ENCODE measurements around the gene LRP1B. TPM values are rescaled to one million over a fixed set of nuclear protein-coding genes. Genes with fewer than 3 reads are reported as not detected.

The LRP1B gene
- total and polyA plus RNA-seq, 2 donors (not counting 1 experiment from before 2014, with no cell fraction given): not detected

DNA sequence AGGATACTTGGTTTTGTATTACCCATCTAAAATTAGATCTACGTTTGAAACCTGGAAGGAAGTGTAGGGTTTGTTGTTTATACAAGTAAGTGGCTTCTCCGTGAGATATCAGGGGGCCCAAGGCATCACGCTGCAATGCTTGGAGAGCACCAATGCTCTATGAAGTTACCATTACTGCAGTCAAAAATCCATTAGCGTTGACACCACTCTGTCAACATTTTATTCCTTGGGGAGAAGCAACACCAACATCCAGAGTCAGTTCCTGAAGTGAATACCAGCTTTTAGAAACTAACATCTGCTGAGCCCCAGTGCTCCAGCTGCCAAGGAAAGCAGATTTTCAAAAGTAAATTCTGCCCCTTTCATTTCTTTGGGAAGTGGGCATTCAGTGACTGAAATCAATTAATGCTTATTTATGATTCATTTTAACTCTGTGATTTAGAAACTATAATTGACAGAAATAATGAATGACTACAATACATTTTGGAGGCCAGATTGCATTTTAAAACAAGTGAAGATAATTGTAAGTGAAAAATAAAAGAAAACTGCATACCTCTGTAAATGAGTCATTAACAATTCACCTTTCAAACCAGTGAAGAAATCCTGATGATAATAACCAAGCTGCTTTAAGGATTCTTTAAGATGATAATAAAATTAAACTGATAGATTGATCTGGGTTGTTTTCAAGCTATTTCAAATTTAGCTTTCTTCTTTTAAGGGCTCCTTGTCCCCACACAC is 30.5 kb downstream of the LRP1B start:
- 100% methylated on average over 2 of the region's 4 CpGs for WGBS (ENCODE audit: insufficient coverage)
- Histone ChIP-seq H3K27ac (ENCODE audit: low read length in 2 of 2) (no peak overlapping the region), H3K4me2 (replicated peaks; ENCODE audit: low read depth, low read length, poor library complexity, severe bottlenecking) (no peak overlapping the region), H3K79me2 (ENCODE audit: control insufficient read depth, insufficient read depth, low read length) (no peaks in the 10 kb centered on the region), H2AFZ (ENCODE audit: insufficient read depth, low read depth, low read length, poor library complexity, severe bottlenecking) (no peak overlapping the region), H3K27me3 (replicated peaks in 1 of 4; ENCODE audit: control extremely low read depth in 1 of 4, control insufficient read depth in 3 of 4, insufficient read depth in 4 of 4, low read length in 3 of 4) (no peaks in the 10 kb centered on the region), H3K9ac (ENCODE audit: low read length) (no peak overlapping the region), H3K36me3 (replicated peaks in 1 of 2; ENCODE audit: control extremely low read depth in 1 of 2, control insufficient read depth in 1 of 2, extremely low read depth in 1 of 2, insufficient read depth in 2 of 2, low read length in 1 of 2) (no peaks in the 10 kb centered on the region), H3K4me3 (ENCODE audit: control extremely low read depth in 1 of 5, extremely low read depth in 1 of 5, insufficient read depth in 1 of 5, low read depth in 2 of 5, low read length in 4 of 5) (no peak overlapping the region), H3K4me1 (ENCODE audit: control insufficient read depth in 2 of 2, insufficient read depth in 2 of 2, low read length in 2 of 2) (no peaks in the 10 kb centered on the region), H4K20me1 (ENCODE audit: control insufficient read depth, insufficient read depth, low read length, poor library complexity, severe bottlenecking) (no peaks in the 10 kb centered on the region), H3K9me3 (ENCODE audit: control extremely low read depth in 1 of 3, control insufficient read depth in 2 of 3, insufficient read depth in 1 of 3, low read length in 2 of 3) (no peaks in the 10 kb centered on the region)
- POLR2A ChIA-PET: no interaction called here
- Mint-ChIP-seq H3K4me3 (no peak overlapping the region), H3K9me3 (ENCODE audit: insufficient read depth) (no peaks in the 10 kb centered on the region), H3K27me3 (no peaks in the 10 kb centered on the region), H3K4me1 (no peaks in the 10 kb centered on the region), H3K27ac (no peak overlapping the region)
- ATAC-seq (ENCODE audit: low read depth) (no peak), DNase-seq (no peak)
- CTCF ChIA-PET: no interaction called here
- intact Hi-C loops (cut with micrococcal nuclease): no loop called here
- TF ChIP-seq, protein P1, sequence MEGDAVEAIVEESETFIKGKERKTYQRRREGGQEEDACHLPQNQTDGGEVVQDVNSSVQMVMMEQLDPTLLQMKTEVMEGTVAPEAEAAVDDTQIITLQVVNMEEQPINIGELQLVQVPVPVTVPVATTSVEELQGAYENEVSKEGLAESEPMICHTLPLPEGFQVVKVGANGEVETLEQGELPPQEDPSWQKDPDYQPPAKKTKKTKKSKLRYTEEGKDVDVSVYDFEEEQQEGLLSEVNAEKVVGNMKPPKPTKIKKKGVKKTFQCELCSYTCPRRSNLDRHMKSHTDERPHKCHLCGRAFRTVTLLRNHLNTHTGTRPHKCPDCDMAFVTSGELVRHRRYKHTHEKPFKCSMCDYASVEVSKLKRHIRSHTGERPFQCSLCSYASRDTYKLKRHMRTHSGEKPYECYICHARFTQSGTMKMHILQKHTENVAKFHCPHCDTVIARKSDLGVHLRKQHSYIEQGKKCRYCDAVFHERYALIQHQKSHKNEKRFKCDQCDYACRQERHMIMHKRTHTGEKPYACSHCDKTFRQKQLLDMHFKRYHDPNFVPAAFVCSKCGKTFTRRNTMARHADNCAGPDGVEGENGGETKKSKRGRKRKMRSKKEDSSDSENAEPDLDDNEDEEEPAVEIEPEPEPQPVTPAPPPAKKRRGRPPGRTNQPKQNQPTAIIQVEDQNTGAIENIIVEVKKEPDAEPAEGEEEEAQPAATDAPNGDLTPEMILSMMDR (IDR thresholded peaks at IDR 0.05): no peak
- TF ChIP-seq EZH2 (IDR thresholded peaks at IDR 0.05; ENCODE audit: borderline replicate concordance, insufficient read depth, low read depth, low read length, poor library complexity, severe bottlenecking): no peak

DNA sequence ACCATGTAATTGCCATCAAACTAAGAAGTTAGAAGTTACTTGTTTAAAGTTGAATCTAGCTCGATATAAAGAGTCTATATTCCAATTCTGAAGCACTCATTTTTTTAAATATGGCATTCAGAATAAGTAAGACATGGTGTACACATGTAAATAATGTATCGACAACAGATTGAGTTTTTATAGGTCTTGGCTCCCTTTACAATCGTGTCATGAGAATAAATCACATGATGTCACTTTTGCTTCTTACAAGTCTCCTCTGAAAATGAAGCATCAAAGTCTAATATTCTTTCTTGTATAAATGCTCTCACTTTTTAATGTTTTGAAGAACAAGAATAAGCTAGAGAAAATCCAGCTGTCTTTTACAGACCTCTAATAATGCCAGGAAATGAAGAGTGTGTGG is 33.1 kb downstream of the LRP1B start:
- H3K4me2 ChIP-seq (replicated peaks; ENCODE audit: low read depth, low read length, poor library complexity, severe bottlenecking): no peak overlapping the region
- H2AFZ ChIP-seq (ENCODE audit: insufficient read depth, low read depth, low read length, poor library complexity, severe bottlenecking): no peak overlapping the region
- no peak overlapping the region for H3K4me3 ChIP-seq (ENCODE audit: control extremely low read depth in 1 of 5, extremely low read depth in 1 of 5, insufficient read depth in 1 of 5, low read depth in 2 of 5, low read length in 4 of 5)
- intact Hi-C loops (cut with micrococcal nuclease): no loop called here
- Mint-ChIP-seq H3K4me1 (no peaks in the 10 kb centered on the region), H3K9me3 (ENCODE audit: insufficient read depth) (no peaks in the 10 kb centered on the region), H3K27ac (no peak overlapping the region), H3K27me3 (no peaks in the 10 kb centered on the region), H3K4me3 (no peak overlapping the region)
- no CpG with 5 or more reads among the region's 3 CpGs for WGBS (ENCODE audit: insufficient coverage)
- H3K36me3 ChIP-seq (replicated peaks in 1 of 2; ENCODE audit: control extremely low read depth in 1 of 2, control insufficient read depth in 1 of 2, extremely low read depth in 1 of 2, insufficient read depth in 2 of 2, low read length in 1 of 2): no peaks in the 10 kb centered on the region
- CTCF ChIA-PET: no interaction called here
- no peak for ATAC-seq (ENCODE audit: low read depth)
- POLR2A ChIA-PET: no interaction called here
- H3K9me3 ChIP-seq (ENCODE audit: control extremely low read depth in 1 of 3, control insufficient read depth in 2 of 3, insufficient read depth in 1 of 3, low read length in 2 of 3): no peaks in the 10 kb centered on the region
- no peaks in the 10 kb centered on the region for H3K79me2 ChIP-seq (ENCODE audit: control insufficient read depth, insufficient read depth, low read length)
- no peak overlapping the region for H3K27ac ChIP-seq (ENCODE audit: low read length in 2 of 2)
- H3K27me3 ChIP-seq (replicated peaks in 1 of 4; ENCODE audit: control extremely low read depth in 1 of 4, control insufficient read depth in 3 of 4, insufficient read depth in 4 of 4, low read length in 3 of 4): no peaks in the 10 kb centered on the region
- H3K4me1 ChIP-seq (ENCODE audit: control insufficient read depth in 2 of 2, insufficient read depth in 2 of 2, low read length in 2 of 2): no peaks in the 10 kb centered on the region
- no peak for TF ChIP-seq EZH2 (IDR thresholded peaks at IDR 0.05; ENCODE audit: borderline replicate concordance, insufficient read depth, low read depth, low read length, poor library complexity, severe bottlenecking)
- TF ChIP-seq, protein P1 (IDR thresholded peaks at IDR 0.05): no peak
- no peak for DNase-seq
- H4K20me1 ChIP-seq (ENCODE audit: control insufficient read depth, insufficient read depth, low read length, poor library complexity, severe bottlenecking): no peaks in the 10 kb centered on the region
- no peak overlapping the region for H3K9ac ChIP-seq (ENCODE audit: low read length)
